NCI-H1417 treated with DMSO at 0.1 percent for 48 hours (cell line): ENCODE measurements around the gene PDGFB.
A peak's percentile ranks its signal among the peaks of the same experiment; 100 is the strongest.

ENCODE experiments used
- DNase-seq: peaks from one replicate; lab custom pipeline; 2025; lab: John Stamatoyannopoulos, UW

Gene PDGFB

DNA sequence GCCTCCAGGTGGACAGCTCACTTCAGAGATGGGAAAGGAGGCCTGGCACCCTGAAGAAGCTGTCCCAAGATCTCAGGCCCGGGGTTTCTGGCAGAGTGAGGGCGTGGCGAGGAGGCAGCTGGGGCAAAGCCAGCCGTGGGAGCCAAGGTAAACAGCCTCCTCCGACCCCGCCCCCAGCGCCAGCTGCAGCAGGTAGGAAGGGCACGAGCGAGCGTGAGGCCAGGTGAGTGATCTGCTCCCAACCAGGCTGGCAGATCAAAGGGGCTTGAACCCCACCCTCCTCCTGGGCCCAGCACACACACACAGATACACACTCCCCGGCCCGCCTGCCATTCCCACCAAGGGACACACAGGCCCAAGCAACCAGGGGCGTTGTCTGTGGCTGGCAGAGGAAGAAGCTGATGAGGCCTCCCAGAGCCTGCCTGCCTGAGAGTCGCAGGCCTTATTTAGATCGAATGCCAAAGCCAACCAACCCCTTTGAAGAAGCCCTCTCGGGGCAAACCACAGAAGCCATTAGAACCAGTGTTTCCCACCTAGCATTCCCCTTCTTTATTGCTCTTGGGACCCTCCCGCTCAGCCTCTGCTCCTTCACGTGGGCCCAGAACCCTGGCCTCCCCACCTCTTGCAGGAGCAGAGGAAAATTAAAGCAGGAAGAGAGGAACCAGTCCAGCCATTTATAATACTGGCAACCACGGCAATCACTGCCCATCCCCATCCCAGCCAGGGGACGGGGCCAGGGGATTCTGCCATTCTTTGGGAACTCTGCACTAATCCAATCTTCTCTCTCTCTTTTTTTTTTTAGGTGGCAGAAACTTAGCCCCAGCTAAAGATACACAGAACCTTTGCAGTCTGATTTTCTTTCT, 5.0 kb downstream of the PDGFB start:
- no peak for DNase-seq

DNA sequence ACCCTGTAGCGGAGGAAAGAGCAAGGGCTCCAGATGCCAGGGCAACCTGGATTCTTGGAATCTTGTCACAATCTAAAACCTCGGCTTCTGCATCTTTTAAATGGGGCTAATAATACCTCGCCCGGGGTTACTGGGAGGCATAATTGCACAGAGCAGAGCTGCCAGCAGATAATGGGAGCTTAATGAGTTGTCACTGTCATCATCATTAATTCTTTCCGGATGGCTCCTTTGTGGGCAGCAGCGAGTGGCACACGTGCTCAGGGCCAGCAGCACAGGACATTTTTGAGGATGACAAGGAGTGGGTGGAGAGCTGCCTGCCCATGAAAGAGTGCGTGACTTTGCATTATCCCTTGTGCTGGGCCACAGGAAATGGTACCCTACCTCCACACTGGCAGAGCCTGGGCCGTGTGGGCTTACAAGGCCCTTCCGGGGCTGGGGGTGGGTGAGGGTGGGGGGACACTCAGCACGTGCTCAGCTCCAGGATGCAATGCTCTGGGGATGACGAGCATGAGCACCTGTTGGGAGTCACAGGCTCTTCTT, 5.7 kb downstream of the PDGFB start:
- DNase-seq, result peak; percentile 20

DNA sequence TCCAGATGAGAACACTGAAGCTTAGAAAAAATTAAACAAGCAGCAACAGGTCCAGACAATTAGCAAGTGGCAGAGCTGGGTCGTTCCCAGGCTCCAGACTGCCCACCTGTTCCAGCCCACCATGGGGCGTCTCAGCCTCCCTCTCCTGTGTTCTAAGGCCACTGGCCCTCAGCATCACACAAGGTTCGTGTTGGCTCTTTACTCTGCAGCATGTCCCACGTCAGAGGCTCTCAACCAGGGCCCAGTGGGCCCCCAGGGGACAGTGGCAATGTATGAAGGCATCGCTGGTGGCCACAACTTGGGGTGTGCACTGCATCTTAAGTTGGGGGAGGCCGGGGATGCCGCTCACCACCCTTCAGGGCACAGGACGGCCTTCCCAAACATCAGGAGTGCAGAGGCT, 6.2 kb downstream of the PDGFB start:
- no peak for DNase-seq

DNA sequence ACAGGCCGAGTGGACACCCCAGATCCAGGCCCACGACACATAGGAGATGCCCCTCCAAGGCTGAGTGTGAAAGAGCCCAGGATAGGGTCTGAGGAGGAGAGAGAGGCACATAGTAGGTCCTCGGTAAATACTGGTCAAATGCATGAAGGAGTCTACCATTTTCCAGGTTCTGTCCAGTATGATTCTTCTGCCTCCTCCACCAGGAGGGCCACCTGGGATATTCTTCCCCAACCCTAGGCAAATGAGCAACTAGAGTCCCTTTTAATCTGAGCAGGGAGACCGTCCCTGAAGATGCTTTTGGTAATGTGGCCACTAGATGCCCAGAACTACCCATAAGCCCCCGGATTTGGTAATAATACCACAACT, 6.7 kb downstream of the PDGFB start:
- DNase-seq, result no peak

DNA sequence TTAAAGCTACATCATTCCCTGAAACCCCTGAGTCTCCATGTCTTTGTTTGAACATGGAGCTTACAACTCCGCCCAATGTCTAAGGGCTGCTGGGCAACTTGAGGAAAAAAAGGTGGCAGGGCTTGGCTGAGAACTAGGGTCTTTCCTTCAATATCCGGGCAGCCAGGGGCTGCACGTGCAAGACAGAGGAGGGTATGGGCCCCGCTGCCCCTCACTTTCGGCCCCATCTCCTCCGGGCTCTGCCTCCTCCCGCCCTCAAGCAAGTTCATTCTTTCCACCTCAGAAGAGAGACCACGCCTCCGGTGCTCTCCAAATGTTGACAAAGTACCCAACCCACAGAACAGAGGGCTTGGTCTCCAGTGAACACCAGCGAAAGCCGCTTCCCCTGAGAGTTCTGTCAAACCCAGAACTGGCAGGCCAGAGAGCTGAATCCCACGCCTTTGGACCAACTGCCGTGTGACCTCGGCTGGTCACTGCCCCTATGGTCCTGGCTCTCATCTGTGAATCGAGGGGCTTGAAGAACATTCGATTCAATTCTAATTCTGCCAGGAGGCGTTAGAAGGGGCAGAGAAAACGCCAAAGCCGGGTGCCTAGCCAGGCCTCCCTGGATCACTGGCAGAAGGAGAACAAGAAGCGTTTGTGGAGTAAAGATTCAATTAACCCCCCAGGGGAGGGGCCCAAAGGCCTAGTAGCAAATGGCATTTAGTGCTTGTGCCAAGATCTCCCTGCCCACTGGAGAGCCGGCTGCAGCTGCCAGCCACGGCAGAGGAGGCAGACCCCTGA, 7.3 kb downstream of the PDGFB start:
- no peak for DNase-seq

DNA sequence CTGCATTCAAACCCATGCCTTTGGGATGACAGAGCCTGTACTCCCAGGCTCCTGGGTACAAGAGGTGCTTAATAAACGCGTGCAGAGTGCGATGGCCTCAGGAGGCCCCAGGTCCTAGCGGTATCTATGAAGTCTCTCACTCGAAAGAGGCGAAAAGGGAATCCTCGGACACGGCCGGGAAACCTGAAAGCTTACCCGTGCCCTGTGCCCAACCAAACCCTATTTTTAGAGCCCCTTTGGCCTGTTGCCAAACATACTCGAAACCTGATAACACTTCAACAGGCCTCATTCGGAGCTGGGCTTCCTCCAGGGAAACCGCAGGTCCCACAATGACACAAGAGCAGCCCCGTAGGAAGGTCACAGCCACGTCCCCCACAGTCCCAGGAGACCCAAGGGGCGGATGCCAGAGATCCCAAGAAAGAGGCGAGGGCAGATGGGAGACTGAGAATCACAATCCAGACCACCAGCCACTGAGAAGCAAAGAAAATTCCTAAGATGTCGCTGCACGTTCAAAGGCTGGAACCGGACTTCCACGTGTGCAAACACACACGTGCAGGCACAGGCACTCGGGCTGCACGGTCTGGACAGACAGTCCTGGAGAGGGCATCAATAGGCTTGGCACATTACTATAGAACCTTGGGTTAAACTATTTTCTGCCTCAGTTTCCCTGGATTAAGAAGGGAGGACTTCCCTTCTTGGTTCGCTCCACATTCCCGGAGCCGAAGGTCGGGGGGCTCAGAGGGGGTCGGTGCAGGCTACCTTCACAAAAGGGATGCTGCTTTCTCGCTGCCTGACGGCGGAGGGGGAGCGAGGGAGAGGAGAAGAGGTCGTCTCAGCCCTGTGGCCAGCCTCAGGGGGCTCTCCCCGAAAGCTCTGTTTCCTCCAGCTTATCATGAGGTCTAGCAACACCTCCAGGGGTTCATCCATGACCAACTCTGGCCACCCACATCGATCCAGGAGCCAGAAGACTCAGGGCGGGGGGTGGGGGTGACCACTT, 8.2 kb downstream of the PDGFB start:
- DNase-seq, result no peak

DNA sequence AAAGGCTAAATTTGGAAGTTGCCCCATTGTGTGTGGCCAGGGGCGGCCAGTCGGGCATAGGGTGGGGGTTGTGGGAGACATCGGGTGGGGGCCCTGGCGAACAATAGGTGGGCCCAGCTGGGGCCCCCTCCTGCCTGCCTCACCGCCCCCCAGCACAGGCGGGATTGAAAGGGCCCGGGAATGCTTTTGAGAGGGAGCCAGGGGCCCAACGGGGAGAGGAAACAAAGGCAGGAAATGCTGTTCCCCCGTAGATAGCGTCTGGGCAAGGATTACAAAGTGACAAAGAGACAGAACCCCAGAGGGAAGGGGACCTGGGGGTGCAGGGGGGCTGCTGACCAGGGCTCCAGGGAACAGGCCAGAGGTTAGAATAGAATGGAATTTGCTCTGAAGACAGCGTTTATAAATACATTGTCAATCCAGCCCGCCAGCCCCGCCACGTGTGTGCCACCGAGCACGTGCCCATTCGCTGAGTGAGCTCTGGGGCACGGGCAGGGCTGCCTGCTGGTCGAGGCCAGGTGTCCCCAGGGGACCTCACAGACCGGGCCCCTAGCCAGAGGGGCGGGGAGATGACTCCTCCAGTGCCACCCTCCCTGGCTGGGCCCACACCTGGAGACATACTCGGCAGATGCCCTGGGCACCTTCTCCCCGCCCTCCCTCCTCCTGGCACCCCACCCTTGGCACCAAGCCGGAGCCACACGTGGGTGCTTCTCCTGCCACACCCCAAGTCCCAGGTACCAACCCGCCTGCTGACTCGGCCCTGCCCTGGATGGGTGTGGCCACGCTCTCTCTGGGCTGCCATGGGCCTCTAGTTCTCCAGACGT, 9.7 kb downstream of the PDGFB start:
- DNase-seq, result no peak

DNA sequence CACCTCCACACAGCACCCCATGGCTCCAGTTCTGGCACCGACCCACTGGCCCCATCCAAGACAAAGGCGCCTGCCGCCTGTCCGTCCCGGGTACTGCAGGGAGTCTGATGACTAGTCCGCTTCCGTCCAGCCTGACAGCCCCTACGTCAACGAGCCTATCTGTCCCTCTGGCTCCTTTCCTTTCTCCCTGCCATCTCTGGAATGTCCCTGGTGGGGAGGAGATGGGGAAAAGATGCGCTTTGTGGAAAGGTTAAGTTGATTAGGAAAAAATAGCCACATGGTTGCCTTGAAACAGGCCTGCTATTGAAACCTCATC, 10.4 kb downstream of the PDGFB start:
- no peak for DNase-seq

DNA sequence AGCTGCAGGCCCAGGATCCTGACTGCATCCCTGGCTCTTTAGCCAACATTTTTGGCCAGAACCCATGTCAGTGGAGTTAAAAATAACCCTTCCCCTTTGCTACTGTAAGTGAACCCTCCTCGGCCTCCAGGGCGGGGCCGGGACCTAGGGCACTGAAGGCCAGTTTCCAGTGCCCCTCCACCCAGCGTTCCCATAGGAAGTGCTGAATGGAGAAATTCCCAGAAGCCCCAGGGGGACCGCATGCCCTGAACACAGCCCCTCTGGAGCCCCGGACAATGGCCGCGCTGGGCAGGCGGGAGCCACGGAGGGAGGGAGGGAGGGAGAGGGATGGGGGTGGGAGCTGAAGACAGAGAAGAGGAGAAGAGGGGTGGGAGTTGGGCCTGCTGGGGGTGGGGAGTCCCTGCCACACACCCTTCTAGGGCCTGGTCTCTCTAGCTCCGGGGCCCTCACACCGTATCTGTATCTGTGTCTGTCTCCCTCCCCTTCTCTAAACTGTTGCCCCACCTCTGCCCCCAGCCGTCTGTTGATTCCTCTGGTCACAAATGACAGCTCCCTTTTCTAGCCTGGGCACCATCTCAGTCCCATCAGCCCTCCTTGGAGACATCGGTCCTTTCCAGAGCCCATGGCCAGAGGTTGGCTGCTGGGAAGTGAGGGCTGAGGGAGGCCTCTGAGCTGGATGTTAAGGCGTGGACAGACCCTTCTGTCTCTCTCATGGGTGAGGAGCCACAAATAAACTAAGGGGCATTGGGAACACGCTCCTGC, 10.9 kb downstream of the PDGFB start:
- no peak for DNase-seq

DNA sequence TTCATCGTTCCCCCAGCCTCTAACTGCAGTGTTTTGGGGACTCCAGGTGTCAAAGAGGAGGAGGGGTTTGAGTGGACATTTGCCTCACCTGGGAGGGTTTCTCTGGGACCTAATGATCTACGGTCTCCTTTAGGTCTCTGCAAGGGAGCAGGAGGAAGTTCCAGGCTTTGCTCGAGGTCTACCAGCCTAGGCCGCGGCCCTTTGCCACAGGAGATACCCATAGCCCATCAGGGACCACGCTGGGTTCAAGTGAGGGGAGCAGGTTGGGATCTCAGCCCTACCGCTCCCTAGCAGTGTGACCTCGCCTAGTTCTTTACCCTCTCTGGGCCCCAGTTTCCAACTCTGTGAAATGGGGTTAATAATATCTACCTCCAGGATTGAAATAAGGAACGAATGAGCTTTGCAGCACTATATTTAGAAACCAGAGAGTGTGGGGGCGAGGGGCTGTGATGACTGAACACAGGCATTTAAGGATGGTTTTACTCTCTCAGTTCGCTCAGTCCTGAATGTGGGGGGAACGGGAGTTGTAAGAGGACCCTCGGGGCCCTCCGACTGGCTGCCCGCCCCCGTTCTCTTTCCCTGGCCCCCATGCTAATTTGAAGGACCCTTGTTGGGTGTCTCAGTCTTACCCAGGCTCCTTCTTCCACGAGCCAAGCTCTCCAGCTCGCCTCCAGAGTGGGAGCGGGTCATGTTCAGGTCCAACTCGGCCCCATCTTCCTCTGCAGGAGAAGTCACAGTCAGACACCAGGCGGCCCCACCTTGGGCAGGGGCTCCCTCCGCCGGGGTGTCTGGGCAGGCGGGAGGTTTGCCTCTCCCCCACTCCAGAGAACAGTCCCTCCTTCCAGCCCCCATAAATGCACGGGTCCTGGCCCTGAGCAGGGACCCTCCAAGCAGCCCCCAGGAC, 11.7 kb downstream of the PDGFB start:
- DNase-seq, result no peak

DNA sequence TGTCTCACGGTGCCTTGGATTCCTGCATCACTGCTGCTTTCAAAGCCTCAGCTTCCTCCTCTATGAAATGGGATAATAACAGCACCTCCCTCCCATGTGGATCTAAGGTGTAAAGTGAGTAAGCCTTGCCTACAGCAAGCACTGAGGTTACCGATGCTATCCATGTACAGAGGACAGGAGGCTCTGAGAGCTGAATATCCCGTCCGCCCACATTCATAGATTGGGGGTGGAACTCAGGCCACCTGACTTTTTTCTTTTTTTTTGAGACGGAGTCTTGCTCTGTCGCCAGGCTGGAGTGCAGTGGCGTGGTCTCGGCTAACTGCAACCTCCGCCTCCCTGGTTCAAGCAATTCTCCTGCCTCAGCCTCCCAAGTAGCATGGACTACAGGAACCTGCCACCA, 12.5 kb downstream of the PDGFB start:
- DNase-seq, result no peak

DNA sequence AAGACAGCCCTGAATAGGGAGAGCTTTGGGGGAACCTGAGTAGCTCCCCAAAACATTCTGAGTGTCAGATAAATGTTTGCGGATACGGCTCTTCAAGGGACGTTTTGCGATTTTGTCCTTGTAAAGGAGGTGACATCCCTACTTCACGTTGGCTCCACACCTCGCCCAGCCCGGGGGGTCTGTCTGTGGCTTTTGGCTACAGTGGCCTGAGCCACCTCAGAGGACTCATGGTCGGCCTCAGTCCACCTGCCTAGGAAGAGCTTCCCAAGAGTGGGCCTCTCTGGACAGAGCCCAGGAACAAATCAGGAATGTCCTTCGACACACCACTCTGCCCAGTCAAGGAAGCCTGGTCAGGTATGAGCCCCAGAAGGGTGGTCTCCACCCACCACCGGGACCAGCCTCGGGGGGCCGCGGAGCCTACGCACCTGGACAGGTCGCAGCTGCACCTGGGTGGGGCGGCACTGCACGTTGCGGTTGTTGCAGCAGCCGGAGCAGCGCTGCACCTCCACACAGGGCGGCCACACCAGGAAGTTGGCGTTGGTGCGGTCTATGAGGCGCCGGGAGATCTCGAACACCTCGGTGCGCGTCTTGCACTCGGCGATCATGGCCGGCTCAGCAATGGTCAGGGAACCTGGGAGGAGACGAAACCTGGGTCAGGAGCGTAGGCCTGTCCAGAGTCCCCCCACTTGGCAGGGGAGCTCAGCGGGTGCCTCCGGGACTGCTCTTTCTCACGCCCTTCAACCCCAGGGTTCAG, 13.4 kb downstream of the PDGFB start:
- no peak for DNase-seq

DNA sequence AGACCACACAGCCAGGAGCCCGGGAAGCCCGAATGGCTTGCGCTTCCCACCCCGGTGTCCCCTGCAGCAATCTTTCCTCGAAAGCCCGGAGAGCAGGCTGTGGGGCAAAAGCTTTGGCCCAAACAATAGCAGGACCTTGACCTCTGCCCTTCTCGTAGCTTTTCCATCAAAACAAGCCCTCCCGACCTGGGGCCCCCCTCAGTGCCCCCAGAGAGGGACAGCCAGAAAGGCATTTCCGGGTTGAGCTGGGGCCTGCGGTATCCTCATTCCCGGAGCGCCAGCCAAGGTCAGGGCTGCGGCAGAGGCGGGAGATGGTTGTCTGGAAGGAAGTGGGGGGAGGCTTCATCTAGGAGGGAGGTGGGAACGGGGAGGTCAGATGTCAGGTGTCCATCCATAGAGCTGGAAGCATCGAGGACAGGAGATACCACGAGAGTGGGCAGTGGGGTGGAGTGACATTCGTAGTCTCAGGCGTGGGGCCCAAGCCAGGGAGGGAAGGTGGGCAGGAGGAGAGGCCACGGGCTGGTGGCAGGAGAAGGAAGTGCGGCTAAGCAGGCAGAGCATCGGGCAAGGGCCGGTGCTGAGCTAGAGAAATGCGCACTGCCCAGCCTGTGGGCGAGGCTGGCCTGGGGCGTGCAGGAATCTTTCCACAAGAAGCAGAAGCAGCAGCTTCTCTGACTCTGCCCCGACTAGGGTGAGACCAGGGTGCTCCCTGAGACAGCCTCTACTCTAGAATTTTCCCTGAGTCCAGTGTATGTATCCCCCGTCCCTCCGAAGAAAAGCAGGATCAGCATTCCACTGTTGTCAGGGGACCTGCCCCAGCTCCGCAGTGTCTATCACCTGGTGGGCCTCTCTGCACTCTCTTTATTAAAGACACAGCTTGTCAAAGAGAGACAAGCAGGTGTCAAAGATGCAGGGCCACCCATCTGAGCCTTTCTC, 14.3 kb downstream of the PDGFB start:
- DNase-seq, result no peak

DNA sequence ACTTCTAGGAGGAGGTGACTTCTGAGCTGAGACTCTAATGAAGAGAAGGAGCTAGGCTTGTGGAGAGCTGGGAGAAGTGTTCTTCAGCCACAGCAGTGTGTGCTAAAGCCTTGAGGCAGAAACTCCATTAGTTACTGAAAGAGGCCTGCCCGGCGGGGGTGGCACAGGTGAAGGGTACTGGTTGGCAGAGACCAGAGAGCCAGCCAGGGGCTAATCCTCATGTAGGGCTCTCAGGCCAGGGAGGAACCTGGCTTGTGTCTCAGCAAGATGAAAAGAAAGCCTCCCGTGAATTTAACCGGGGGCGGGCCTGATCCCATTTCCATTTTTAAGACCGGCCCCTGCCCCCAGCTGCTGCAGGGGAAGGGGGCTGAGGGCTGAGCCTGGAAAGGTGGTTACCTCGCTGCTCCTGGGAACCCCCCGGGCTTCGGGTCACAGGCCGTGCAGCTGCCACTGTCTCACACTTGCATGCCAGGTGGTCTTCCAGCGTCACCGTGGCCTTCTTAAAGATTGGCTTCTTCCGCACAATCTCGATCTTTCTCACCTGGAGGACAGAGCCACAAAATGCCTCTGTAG, 15.0 kb downstream of the PDGFB start:
- DNase-seq, result no peak

DNA sequence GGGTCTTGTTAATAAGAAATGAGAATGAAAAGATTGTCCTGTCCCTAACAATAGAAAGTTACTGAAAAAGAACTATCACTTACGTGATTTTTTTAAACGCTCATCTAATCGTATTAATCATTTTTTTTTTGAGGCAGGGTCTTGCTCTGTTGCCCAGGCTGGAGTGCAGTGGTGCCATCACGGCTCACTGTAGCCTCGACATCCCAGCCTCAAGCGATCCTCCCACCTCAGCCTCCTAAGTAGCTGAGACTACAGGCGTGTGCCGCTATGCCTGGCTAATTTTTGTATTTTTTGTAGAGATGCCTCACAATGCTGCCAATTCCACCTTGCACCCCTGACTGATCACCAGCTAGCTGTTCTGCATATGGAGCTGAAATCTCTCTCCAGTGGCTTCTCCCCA, 15.7 kb downstream of the PDGFB start:
- no peak for DNase-seq

DNA sequence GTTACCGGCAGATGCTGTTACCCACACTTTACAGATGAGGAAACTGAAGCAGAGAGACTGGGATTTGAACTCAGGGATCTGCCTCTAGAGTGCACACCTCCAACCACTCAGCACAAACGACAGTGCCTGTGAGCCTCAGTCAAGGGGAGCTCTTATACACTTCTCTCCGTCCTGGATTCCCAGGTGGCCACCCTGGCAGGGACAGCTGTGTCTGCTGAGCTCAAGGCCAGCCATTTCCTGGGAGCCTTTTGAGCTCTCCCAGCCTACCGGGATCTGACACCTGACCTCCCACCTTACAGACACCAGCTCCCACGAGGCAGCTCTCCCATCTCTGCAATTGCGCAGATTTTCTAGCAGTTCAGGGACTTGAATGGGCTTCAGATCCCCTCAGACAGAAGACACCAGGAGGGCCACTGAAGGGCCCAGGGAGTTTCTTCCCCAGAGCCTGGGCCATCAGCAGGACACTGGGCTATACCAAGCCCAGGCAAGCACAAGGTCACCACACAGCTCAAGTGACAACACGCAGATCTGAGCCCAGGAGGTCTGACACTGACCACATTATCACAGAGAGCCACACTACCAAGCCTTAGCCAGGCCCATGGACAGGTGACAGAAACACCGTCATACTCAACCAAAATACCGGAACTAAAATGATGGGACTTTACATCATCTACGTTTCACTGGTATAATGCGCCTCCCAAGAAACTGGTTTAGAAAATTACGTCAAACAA, 17.1 kb downstream of the PDGFB start:
- DNase-seq, result no peak

DNA sequence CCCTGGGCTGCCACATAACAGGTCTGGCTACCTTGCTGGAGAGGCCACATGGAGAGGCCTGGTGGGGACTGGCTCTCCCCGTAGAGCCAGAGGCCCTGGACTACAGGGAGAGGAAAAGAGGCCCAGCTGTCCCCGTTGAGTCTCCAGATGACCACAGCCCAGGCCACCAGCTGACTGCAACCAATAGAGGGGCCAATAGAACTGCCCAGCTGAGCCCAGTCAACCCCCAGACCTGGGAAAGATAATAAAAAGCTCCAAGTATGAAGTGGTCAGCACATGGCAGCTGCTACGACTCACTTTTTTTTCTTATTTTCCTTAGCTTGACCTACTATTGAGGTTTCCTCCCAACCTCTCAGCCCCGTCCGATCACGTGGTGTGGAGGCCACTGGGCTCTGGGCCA, 18.4 kb downstream of the PDGFB start:
- no peak for DNase-seq
